Measurements from ENCODE around the gene MFAP4. TPM values are rescaled to one million over a fixed set of nuclear protein-coding genes. Genes with fewer than 3 reads are reported as not detected.

MFAP4 gene
- total and polyA plus RNA-seq, 7 donors = 5.8 to 44.5 (median 8.9) TPM

GRCh38 chr17:19342611-19343255 lies 44.3 kb downstream of the MFAP4 start:
- ATAC-seq (no peak), DNase-seq (peak in 1 of 2 donors; percentile 23)
- TF ChIP-seq, protein P1, sequence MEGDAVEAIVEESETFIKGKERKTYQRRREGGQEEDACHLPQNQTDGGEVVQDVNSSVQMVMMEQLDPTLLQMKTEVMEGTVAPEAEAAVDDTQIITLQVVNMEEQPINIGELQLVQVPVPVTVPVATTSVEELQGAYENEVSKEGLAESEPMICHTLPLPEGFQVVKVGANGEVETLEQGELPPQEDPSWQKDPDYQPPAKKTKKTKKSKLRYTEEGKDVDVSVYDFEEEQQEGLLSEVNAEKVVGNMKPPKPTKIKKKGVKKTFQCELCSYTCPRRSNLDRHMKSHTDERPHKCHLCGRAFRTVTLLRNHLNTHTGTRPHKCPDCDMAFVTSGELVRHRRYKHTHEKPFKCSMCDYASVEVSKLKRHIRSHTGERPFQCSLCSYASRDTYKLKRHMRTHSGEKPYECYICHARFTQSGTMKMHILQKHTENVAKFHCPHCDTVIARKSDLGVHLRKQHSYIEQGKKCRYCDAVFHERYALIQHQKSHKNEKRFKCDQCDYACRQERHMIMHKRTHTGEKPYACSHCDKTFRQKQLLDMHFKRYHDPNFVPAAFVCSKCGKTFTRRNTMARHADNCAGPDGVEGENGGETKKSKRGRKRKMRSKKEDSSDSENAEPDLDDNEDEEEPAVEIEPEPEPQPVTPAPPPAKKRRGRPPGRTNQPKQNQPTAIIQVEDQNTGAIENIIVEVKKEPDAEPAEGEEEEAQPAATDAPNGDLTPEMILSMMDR (IDR thresholded peaks at IDR 0.05) = no peak
- WGBS, 3 donors = 51 to 62% (median 54%) methylated on average over 6 to 7 of the region's 7 CpGs
- Histone ChIP-seq H3K4me3 (no peak overlapping the region), H3K27me3 (ENCODE audit: insufficient read depth in 3 of 3, low read length in 2 of 3) (no peaks in the 10 kb centered on the region), H3K27ac (no peak overlapping the region), H3K36me3 (ENCODE audit: insufficient read depth in 1 of 2, low read depth in 1 of 2) (peaks cover 0 to 3% of the 10 kb centered on the region in 2 donors), H3K9me3 (no peaks in the 10 kb centered on the region), H3K4me1 (peaks cover 25% of the 10 kb centered on the region)
- intact Hi-C loops (cut with DNase I) = no loop called here

- intact Hi-C loops (cut with DNase I) = no loop called here
- DNase-seq (peak in 1 of 2 donors; percentile 52), ATAC-seq (no peak)
- TF ChIP-seq, protein P1 (IDR thresholded peaks at IDR 0.05) = no peak
- 63 to 66% (median 66%) methylated on average over 20 of the region's 20 CpGs for WGBS, 3 donors
- peaks cover 0 to 3% of the 10 kb centered on the region in 2 donors for H3K36me3 ChIP-seq (ENCODE audit: insufficient read depth in 1 of 2, low read depth in 1 of 2)
- H3K9me3 ChIP-seq = no peaks in the 10 kb centered on the region
- no peak overlapping the region for H3K4me3 ChIP-seq
- H3K27ac ChIP-seq = no peak overlapping the region
- no peaks in the 10 kb centered on the region for H3K27me3 ChIP-seq (ENCODE audit: insufficient read depth in 3 of 3, low read length in 2 of 3)
- H3K4me1 ChIP-seq = peaks cover 20% of the 10 kb centered on the region
Observed at GRCh38 chr17:19341641-19342610, 45.1 kb downstream of the MFAP4 start.

DNA sequence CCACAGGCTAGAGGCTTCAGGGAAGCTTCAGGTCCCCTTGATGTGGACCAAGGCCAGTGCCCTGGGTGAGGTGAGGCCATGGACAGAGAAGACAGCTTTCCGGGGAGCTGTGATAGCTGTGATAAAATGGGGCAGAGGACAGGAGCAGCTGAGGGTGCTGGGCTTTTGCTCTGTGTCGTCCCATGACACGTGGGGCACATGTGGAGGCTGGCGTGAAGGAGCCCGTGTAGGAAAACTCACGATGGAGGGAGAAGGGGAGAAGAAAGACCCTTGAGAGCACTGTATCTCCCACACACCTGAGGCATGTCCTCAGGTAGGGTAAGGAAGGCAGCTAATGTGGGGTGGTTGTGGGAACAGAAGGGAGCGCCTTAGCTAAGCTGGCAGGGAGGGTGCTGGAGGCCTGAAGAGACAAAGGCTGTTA lies 45.8 kb downstream of the MFAP4 start:
- no peak overlapping the region for H3K4me3 ChIP-seq
- WGBS, 3 donors = 64 to 70% (median 67%) methylated on average over 7 of the region's 7 CpGs
- H3K9me3 ChIP-seq = no peaks in the 10 kb centered on the region
- peaks cover 13% of the 10 kb centered on the region for H3K4me1 ChIP-seq
- DNase-seq (peak in 1 of 2 donors; percentile 34), ATAC-seq (no peak)
- no peak overlapping the region for H3K27ac ChIP-seq
- intact Hi-C loops (cut with DNase I) = no loop called here
- no peaks in the 10 kb centered on the region for H3K27me3 ChIP-seq (ENCODE audit: insufficient read depth in 3 of 3, low read length in 2 of 3)
- TF ChIP-seq, protein P1 (IDR thresholded peaks at IDR 0.05) = no peak
- peaks cover 0 to 3% of the 10 kb centered on the region in 2 donors for H3K36me3 ChIP-seq (ENCODE audit: insufficient read depth in 1 of 2, low read depth in 1 of 2)

GRCh38 chr17:19339341-19339815 lies 47.6 kb downstream of the MFAP4 start:
- no peak overlapping the region for H3K27ac ChIP-seq
- TF ChIP-seq, protein P1 (IDR thresholded peaks at IDR 0.05) = no peak
- H3K27me3 ChIP-seq (ENCODE audit: insufficient read depth in 3 of 3, low read length in 2 of 3) = no peaks in the 10 kb centered on the region
- intact Hi-C loops (cut with DNase I) = no loop called here
- DNase-seq = no peak
- no peaks in the 10 kb centered on the region for H3K9me3 ChIP-seq
- 63 to 66% (median 65%) methylated on average over 2 of the region's 2 CpGs for WGBS, 3 donors
- H3K36me3 ChIP-seq (ENCODE audit: insufficient read depth in 1 of 2, low read depth in 1 of 2) = peaks cover 0 to 6% of the 10 kb centered on the region in 2 donors
- peaks cover 3% of the 10 kb centered on the region for H3K4me1 ChIP-seq
- H3K4me3 ChIP-seq = no peak overlapping the region
- no peak for ATAC-seq

Data from psoas muscle (tissue), 8 donors.